GM12878 (cell line): ENCODE results near the gene PLS3. TPM values are rescaled to one million over a fixed set of nuclear protein-coding genes. Genes with fewer than 3 reads are reported as not detected.

Experiments
- ATAC-seq: fragments of 200-7000 bp; cut with Tn5 transposase; 3 replicates; pipeline ENCODE4 v1.9.1; 2020; ENCODE audit warnings: mild to moderate bottlenecking, moderate library complexity
- BruUV-seq: library from RNA; stranded (reverse); fragments of 400-500 nt; replicated peaks from 2 replicates; lab custom pipeline; 2021; lab: Mats Ljungman, UMichigan
- CTCF ChIA-PET: fragments of 300-600 bp; sonication (Branson Sonifier 250); formaldehyde crosslinking; extraction: SDS; loops from one replicate; lab custom pipeline; 2021; ENCODE audit warnings: inconsistent platforms; lab: Yijun Ruan, JAX
- POLR2A ChIA-PET: fragments of 350-600 bp; formaldehyde crosslinking; extraction: SDS; loops from one replicate; lab custom pipeline; 2021; ENCODE audit warnings: inconsistent platforms; lab: Charles Lee
- RAD21 ChIA-PET: fragments of 300-600 bp; sonication (Branson Sonifier 250); formaldehyde crosslinking; loops from one replicate; lab custom pipeline; 2023; ENCODE audit warnings: antibody characterized with exemption; ENCODE audit not compliant: unreplicated experiment; lab: Charles Lee
- SMC1A ChIA-PET: fragments of 300-600 bp; sonication (Branson Sonifier 250); formaldehyde crosslinking; loops from one replicate; lab custom pipeline; 2023; ENCODE audit not compliant: unreplicated experiment, uncharacterized antibody; lab: Charles Lee
- DNase-seq: peaks from one replicate; pipeline ENCODE4 v3.0.0-alpha.2; 2011; ENCODE audit warnings: low read depth, low spot score
- FAIRE-seq: peaks from 3 replicates; lab custom pipeline; 2011; peaks lifted over from hg19 to GRCh38; lab: Jason Lieb, UNC
- H2AFZ ChIP-seq: 2 replicates; pipeline ENCODE4 v1.6.0; 2011; ENCODE audit warnings: low read depth, low read length, control low read depth; ENCODE audit not compliant: control insufficient read depth
- H3K27ac ChIP-seq: 2 replicates; pipeline ENCODE4 v1.5.1; 2011; ENCODE audit warnings: control low read depth; ENCODE audit not compliant: control insufficient read depth, insufficient read depth
- H3K27me3 ChIP-seq, 2 experiments: replicated peaks in 1 of 2; 2 replicates each; pipeline versions ENCODE4 v1.6.0 to v1.6.1; 2011; ENCODE audit warnings: low read length in 1 of 2; ENCODE audit not compliant: control insufficient read depth in 2 of 2, insufficient read depth in 2 of 2
- H3K36me3 ChIP-seq, 2 experiments: 2 replicates each; pipeline ENCODE4 v1.5.1; 2011; ENCODE audit warnings: low read length in 1 of 2; ENCODE audit not compliant: control insufficient read depth in 2 of 2, insufficient read depth in 2 of 2
- H3K4me1 ChIP-seq: 2 replicates; pipeline ENCODE4 v1.6.1; 2011; ENCODE audit warnings: mild to moderate bottlenecking, low read length, moderate library complexity, mixed read lengths; ENCODE audit not compliant: control insufficient read depth, insufficient read depth
- H3K4me2 ChIP-seq: 2 replicates; pipeline ENCODE4 v1.6.0; 2011; ENCODE audit warnings: control low read depth; ENCODE audit not compliant: control insufficient read depth, insufficient read depth
- H3K4me3 ChIP-seq: fragments of 200-600 bp; sonication (generic); 2 replicates; pipeline ENCODE4 v1.5.1; 2016
- H3K79me2 ChIP-seq: 2 replicates; pipeline ENCODE4 v1.6.0; 2011; ENCODE audit warnings: low read length; ENCODE audit not compliant: control insufficient read depth, insufficient read depth
- H3K9ac ChIP-seq: 2 replicates; pipeline ENCODE4 v1.8.0; 2011; ENCODE audit warnings: low read length, control low read depth, mixed read lengths; ENCODE audit not compliant: control insufficient read depth, insufficient read depth
- H3K9me3 ChIP-seq: replicated peaks from 3 replicates; pipeline ENCODE4 v1.5.1; 2011; ENCODE audit warnings: mild to moderate bottlenecking, low read length; ENCODE audit not compliant: control insufficient read depth, insufficient read depth
- H4K20me1 ChIP-seq: 2 replicates; pipeline ENCODE4 v1.6.0; 2011; ENCODE audit not compliant: control insufficient read depth, insufficient read depth
- CBFB ChIP-seq: IDR thresholded peaks from 2 replicates; pipeline ENCODE4 v1.6.1; 2016; ENCODE audit warnings: antibody characterized with exemption, low read depth
- NBN ChIP-seq: fragments of 450-650 bp; IDR thresholded peaks from 2 replicates; pipeline ENCODE4 v1.6.1; 2016
- NFYB ChIP-seq: IDR thresholded peaks from 2 replicates; pipeline ENCODE4 v1.6.1; 2011; ENCODE audit warnings: low read depth, mild to moderate bottlenecking, low read length, improper control_type of control experiment, moderate library complexity; ENCODE audit not compliant: insufficient read depth
- YY1 ChIP-seq: IDR thresholded peaks from 2 replicates; pipeline ENCODE4 v1.6.1; 2011; ENCODE audit warnings: low read depth, mild to moderate bottlenecking, low read length
- WGBS: methylation state at CpG from one replicate; pipeline ENCODE4 v1.1.6; 2016; ENCODE audit warnings: low lambda C conversion rate; ENCODE audit not compliant: insufficient replicate concordance, insufficient coverage; ENCODE audit errors: missing lambda C conversion rate; 5-methylcytosine and 5-hydroxymethylcytosine counted together
- in situ Hi-C: fragments of 300-500 bp; cut with MboI; formaldehyde crosslinking; loops from 9 replicates; pipeline ENCODE4 v1.14.3; 2018; ENCODE audit warnings: mixed read lengths
- intact Hi-C: fragments of 100-400 bp; cut with micrococcal nuclease; formaldehyde crosslinking; loops from one replicate; pipeline ENCODE4 v1.14.2; 2022; ENCODE audit not compliant: unreplicated experiment
- polyA plus RNA-seq, 11 experiments: library from polyadenylated mRNA; depleted of rRNA in 4 of 11; unstranded in 6 of 11; stranded (reverse) in 5 of 11; fragments of >200 nt; fragmentation: Nextera tagmentation in 4 of 11; fragmentation: Illumina TruSeq in 1 of 11; extraction: Ambion mirVana in 4 of 11; extraction: Trizol in 1 of 11; gene quantifications; 1 replicate in 1 of 11; 2 replicates in 10 of 11; pipeline versions ENCODE4 v1.2.1 to v1.2.3, GENCODE V29; 2011 to 2016; ENCODE audit warnings: inconsistent platforms in 2 of 11, missing spikeins in 2 of 11, low read depth in 1 of 11
- total RNA-seq, 4 experiments: library from RNA; depleted of rRNA in 3 of 4; stranded (reverse); fragments of >200 nt in 3 of 4; fragmentation: Illumina TruSeq in 1 of 4; extraction: Trizol in 1 of 4; gene quantifications; 2 replicates each; pipeline versions ENCODE4 v1.2.1 to v1.2.3, GENCODE V29; 2013 to 2021
- TF ChIP-seq, protein P1 (sequence below): IDR thresholded peaks from 2 replicates; pipeline ENCODE4 v1.6.1; 2012; ENCODE audit warnings: low read length, inconsistent platforms
- TF ChIP-seq, protein P2 (sequence below): fragments of 450-650 bp; IDR thresholded peaks from 2 replicates; pipeline ENCODE4 v1.6.1; 2017; ENCODE audit warnings: borderline replicate concordance

PLS3 gene
- total and polyA plus RNA-seq, 10 of the 15 experiments (the other 5 are each of a cell fraction or from before 2014, with no cell fraction given) = 47.6 to 236 (median 174) TPM

DNA sequence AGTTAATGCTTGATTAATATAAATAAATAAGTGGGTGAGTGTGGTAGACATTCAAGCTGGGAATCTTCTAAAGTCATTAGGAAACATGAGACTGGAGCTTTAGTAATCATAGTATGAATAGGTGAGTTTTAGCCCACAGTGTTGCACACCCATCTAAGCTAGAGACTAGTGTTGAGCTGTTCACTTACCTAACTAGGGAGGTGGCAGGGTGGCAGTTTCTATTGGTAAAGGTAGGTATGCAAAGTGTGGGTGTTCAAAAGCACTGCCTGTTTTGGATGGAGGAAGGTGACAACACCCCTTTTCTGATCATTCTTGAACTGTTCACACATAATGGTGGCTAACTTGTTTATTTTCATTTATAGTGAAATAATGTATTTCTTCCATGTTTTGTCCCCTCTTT lies 41.3 kb downstream of the PLS3 start (continued):
- TF ChIP-seq NFYB = no peak
- TF ChIP-seq, protein P1, sequence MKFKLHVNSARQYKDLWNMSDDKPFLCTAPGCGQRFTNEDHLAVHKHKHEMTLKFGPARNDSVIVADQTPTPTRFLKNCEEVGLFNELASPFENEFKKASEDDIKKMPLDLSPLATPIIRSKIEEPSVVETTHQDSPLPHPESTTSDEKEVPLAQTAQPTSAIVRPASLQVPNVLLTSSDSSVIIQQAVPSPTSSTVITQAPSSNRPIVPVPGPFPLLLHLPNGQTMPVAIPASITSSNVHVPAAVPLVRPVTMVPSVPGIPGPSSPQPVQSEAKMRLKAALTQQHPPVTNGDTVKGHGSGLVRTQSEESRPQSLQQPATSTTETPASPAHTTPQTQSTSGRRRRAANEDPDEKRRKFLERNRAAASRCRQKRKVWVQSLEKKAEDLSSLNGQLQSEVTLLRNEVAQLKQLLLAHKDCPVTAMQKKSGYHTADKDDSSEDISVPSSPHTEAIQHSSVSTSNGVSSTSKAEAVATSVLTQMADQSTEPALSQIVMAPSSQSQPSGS = no peak
- TF ChIP-seq, protein P2, sequence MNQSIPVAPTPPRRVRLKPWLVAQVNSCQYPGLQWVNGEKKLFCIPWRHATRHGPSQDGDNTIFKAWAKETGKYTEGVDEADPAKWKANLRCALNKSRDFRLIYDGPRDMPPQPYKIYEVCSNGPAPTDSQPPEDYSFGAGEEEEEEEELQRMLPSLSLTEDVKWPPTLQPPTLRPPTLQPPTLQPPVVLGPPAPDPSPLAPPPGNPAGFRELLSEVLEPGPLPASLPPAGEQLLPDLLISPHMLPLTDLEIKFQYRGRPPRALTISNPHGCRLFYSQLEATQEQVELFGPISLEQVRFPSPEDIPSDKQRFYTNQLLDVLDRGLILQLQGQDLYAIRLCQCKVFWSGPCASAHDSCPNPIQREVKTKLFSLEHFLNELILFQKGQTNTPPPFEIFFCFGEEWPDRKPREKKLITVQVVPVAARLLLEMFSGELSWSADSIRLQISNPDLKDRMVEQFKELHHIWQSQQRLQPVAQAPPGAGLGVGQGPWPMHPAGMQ = no peak
- no peak for TF ChIP-seq NBN
- TF ChIP-seq YY1 = no peak

DNA sequence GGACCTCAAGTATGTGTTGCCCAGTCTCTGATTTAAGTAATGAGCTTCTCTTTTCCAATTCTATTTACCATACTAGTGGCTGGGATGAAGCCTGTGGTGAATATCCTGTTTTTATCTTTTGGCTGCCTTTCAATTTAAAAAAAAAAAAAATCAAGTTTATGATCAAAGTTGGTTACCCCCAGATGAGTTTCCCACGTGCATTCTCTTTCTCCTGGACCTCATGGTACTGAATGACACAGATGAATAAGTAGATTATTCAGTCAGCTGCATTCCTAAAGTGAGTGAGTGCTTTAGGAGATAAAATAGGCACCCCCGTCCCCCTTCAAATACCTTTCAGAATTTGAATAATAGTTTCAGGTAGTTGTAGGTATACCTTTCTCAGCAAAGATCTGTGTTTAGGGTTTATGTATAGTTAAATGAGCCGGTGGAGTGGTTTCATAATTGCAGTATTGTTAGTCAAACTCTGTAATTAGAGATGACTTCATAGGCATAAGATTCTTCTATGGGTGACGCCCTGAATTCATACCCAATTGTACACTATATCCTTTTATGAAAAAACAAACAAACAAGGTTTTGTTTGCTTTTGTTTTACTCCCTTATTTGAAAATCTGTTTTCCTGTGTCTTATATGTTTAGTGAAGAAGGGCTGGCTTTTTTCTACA lies 41.9 kb downstream of the PLS3 start:
- no peak for FAIRE-seq
- 48% methylated on average over 4 of the region's 4 CpGs for WGBS

More for the DNA sequence above, 41.9 kb downstream of the PLS3 start:
- no peak for DNase-seq
- ChIA-PET SMC1A (interaction anchor here (0.9 to 3.7 kb wide), 4 partner anchors 9 to 40 kb away, joined by 4 to 26 read pairs (median 6); no protein-coding TSS in a partner anchor), CTCF (interaction anchor here (1.4 kb wide), 1 partner anchor 20 kb away, joined by 3 read pairs; no protein-coding TSS in a partner anchor), POLR2A (interaction anchor here (0.6 to 1.1 kb wide), 5 partner anchors 8 to 267 kb away, joined by 3 to 5 read pairs (median 3); no protein-coding TSS in a partner anchor), RAD21 (interaction anchor here (1.6 kb wide), 1 partner anchor 40 kb away, joined by 7 read pairs; no protein-coding TSS in a partner anchor)
- Histone ChIP-seq H3K79me2 (no peaks in the 10 kb centered on the region), H3K4me3 (no peak overlapping the region), H3K4me2 (no peak overlapping the region), H3K36me3 (no peaks in the 10 kb centered on the region), H2AFZ (no peak overlapping the region), H3K9me3 (no peaks in the 10 kb centered on the region), H3K27me3 (no peaks in the 10 kb centered on the region; a peak in 1 of 4 replicates), H3K4me1 (no peaks in the 10 kb centered on the region), H4K20me1 (no peaks in the 10 kb centered on the region), H3K27ac (no peak overlapping the region), H3K9ac (no peak overlapping the region)
- intact Hi-C loops (no loop called here), in situ Hi-C loops (no loop called here)
- ATAC-seq = peak; percentile 57
- BruUV-seq = no TSS peak
- no peak for TF ChIP-seq CBFB
